Measurements from ENCODE around the gene TMEM236.
A peak's percentile ranks its signal among the peaks of the same experiment; 100 is the strongest.
"Not testable (repeated sequence)": the region's sequence is repeated elsewhere in the genome, so short reads cannot be mapped to it uniquely, and the experiment has no call there.

TMEM236 gene

DNA sequence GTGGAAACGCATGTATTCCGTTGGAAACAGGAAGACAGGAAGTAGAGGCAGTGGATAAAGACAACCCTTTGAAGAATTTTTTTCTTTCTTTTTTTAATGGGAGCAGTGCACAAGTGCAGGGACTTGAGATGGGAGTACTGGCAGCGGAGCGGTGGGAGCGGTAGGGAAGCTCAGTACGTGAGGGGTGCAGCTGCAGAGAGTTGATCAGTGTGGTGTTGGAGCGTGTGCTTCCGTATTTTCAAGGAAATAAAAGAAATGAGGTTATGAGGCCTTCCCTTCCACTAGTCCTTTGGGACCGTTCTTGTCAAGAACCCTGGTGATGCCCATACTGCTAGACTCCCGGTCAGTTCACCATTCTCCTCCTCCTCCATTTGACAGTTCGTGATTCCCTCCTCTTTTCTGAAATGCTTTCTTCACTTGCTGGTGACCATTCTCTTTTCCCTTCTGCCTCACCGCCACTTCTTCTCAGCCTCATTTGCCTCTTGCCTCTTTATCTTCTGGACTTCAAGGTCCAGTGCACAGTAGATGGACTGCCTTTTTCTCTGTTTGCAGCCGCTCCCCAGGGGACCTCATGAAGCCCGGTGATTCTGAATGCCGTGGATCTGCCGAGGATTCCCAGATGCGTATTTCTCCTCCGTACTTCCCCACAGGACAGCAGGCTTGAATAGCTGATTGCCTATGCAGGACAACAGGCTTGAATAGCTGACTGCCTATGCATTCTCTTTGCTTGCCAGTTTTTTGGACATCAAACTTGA, 39.1 kb upstream of the TMEM236 start:
- no peak overlapping the region for H3K4me3 ChIP-seq (replicated peaks in 1 of 2; ENCODE audit: low read depth in 2 of 2, low read length in 2 of 2)
- no peak for DNase-seq (ENCODE audit: low read depth in 2 of 2)
- TF ChIP-seq, protein P1, sequence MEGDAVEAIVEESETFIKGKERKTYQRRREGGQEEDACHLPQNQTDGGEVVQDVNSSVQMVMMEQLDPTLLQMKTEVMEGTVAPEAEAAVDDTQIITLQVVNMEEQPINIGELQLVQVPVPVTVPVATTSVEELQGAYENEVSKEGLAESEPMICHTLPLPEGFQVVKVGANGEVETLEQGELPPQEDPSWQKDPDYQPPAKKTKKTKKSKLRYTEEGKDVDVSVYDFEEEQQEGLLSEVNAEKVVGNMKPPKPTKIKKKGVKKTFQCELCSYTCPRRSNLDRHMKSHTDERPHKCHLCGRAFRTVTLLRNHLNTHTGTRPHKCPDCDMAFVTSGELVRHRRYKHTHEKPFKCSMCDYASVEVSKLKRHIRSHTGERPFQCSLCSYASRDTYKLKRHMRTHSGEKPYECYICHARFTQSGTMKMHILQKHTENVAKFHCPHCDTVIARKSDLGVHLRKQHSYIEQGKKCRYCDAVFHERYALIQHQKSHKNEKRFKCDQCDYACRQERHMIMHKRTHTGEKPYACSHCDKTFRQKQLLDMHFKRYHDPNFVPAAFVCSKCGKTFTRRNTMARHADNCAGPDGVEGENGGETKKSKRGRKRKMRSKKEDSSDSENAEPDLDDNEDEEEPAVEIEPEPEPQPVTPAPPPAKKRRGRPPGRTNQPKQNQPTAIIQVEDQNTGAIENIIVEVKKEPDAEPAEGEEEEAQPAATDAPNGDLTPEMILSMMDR (IDR thresholded peaks at IDR 0.05; ENCODE audit: low read depth, low read length) = no peak

DNA sequence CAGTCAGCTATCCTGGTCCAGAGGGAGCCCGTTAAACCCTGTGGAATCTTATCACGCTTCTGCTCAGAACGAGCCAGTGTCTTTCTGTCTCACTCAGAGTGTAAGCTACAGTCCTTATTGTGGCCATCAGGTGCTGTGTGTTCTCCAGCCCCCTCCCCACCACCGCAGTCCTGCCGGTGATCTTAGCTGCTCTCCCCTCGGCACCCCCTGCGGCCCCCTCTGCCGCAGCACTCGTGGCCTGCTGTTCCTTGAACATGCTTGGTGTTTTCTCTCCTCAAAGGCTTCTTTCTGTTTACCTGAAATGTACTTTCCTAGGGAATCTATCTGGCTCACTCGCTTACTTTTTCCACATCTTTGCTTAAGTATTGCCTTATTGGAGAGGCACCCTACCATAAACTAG, 38.2 kb upstream of the TMEM236 start:
- H3K4me3 ChIP-seq (replicated peaks in 1 of 2; ENCODE audit: low read depth in 2 of 2, low read length in 2 of 2) = no peak overlapping the region
- no peak for DNase-seq (ENCODE audit: low read depth in 2 of 2)
- TF ChIP-seq, protein P1 (IDR thresholded peaks at IDR 0.05; ENCODE audit: low read depth, low read length) = no peak

DNA sequence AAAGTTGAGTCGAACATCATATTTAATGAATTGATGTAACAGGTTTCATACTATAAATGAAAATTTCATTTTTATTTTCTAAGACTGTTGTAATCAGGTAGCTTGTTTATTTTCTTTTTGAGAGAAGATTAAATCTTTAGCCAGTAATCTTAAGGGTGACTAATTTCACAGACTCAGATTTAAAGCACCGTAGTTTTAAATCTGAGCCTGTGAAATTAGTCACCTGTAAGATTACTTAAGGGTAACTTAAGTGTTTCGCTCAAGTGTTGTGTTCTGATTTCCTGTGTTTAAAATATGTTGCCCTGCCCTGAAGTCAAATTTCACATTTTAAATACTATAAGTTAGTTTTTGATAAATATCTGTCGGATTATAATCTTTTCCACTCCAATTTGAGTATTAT, 35.8 kb upstream of the TMEM236 start:
- TF ChIP-seq, protein P1 (IDR thresholded peaks at IDR 0.05; ENCODE audit: low read depth, low read length) = no peak
- no peak for DNase-seq (ENCODE audit: low read depth in 2 of 2)
- H3K4me3 ChIP-seq (replicated peaks in 1 of 2; ENCODE audit: low read depth in 2 of 2, low read length in 2 of 2) = no peak overlapping the region

GRCh38 chr10:17722317-17723014, 29.5 kb upstream of the TMEM236 start:
- DNase-seq (ENCODE audit: low read depth in 2 of 2) = not testable (repeated sequence)

DNA sequence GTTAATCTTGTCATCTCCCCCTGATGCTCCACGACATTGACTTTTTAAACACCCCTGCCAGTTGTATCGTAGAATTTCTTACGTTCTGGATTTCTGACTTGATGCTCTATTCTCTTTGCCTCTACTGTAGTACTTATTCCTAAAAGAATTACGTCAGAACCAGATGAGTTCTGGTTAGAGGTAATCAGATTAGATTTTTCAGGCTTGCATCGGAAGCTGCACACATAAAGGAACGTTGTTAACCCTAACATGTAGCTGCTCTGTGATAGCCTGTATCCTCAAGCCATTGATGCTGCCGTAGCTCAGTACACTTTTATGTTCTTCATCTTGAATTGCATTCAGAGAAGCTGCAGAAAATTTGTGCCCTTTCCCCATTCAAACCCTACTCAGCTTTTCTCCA, 26.3 kb upstream of the TMEM236 start:
- H3K4me3 ChIP-seq (replicated peaks in 1 of 2; ENCODE audit: low read depth in 2 of 2, low read length in 2 of 2) = no peak overlapping the region
- no peak for DNase-seq (ENCODE audit: low read depth in 2 of 2)
- TF ChIP-seq, protein P1 (IDR thresholded peaks at IDR 0.05; ENCODE audit: low read depth, low read length) = no peak

More at GRCh38 chr10:17722317-17723014, 29.5 kb upstream of the TMEM236 start:
- not testable (repeated sequence) for H3K4me3 ChIP-seq (replicated peaks in 1 of 2; ENCODE audit: low read depth in 2 of 2, low read length in 2 of 2)

- TF ChIP-seq, protein P1 (IDR thresholded peaks at IDR 0.05; ENCODE audit: low read depth, low read length) = no peak
- no peak for DNase-seq (ENCODE audit: low read depth in 2 of 2)
- no peak overlapping the region for H3K4me3 ChIP-seq (replicated peaks in 1 of 2; ENCODE audit: low read depth in 2 of 2, low read length in 2 of 2)
Measured at GRCh38 chr10:17729630-17730029, 22.4 kb upstream of the TMEM236 start.

- H3K4me3 ChIP-seq (replicated peaks in 1 of 2; ENCODE audit: low read depth in 2 of 2, low read length in 2 of 2) = no peak overlapping the region
- DNase-seq (ENCODE audit: low read depth in 2 of 2) = peak in 1 of 2 donors; percentile 64
- TF ChIP-seq, protein P1 (IDR thresholded peaks at IDR 0.05; ENCODE audit: low read depth, low read length) = no peak
Measured at GRCh38 chr10:17730667-17731066, 21.3 kb upstream of the TMEM236 start.

All from cardiac fibroblast (primary cell).